Stimulated activated CD4-positive, alpha-beta T cell treated with anti-CD3 and anti-CD28 coated beads, TNF-alpha, amount 100 ng/mL, for 4 hours (primary cell): ENCODE measurements around the gene EDN2.

Experiments used
- DNase-seq, 3 experiments: peaks; one replicate each; pipeline ENCODE4 v3.0.0-alpha.2; 2020; ENCODE audit warnings: low read depth in 3 of 3

EDN2 gene

GRCh38 chr1:41483001-41483850 is 1.3 kb downstream of the EDN2 start:
- DNase-seq, result no peak

DNA sequence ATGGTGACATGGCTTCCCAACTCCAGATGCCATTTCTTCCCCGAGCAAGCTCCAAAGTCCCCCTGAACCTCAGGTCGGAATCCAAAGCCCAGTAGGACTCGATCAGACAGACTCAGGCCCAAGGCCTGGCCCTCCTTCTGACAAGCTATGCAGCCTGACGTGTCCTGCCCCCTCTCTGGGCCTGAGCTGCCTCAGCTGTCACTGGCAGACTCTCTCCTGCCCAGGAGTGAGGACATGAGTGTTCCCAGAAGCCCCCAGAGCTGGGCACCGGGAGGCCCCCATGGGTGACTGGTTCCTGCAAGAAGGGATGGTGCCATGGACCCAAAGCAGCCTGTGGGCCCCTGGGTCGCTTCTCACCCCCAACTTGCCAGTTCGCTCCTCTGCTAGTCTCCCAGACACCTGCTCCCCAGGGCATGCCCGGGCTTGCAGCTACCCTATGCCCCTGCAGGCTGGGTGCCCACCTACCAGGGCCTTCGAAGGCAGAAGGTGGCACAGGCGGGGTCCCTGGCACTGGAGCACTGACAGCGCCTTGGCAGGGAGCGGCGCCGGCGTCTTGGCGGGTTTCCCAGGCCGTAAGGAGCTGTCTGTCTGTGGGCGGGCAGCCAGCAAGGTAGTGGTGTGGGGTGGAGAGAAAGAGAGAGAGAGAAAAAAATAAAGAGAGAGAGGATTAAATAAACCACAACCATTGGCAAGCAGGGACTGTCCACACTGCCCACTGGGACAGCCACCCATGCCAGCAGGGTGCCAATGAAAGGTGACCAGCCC is 2.3 kb downstream of the EDN2 start:
- DNase-seq, result no peak

- no peak for DNase-seq
These were observed 3.2 kb downstream of the EDN2 start for GRCh38 chr1:41481109-41481775.

DNA sequence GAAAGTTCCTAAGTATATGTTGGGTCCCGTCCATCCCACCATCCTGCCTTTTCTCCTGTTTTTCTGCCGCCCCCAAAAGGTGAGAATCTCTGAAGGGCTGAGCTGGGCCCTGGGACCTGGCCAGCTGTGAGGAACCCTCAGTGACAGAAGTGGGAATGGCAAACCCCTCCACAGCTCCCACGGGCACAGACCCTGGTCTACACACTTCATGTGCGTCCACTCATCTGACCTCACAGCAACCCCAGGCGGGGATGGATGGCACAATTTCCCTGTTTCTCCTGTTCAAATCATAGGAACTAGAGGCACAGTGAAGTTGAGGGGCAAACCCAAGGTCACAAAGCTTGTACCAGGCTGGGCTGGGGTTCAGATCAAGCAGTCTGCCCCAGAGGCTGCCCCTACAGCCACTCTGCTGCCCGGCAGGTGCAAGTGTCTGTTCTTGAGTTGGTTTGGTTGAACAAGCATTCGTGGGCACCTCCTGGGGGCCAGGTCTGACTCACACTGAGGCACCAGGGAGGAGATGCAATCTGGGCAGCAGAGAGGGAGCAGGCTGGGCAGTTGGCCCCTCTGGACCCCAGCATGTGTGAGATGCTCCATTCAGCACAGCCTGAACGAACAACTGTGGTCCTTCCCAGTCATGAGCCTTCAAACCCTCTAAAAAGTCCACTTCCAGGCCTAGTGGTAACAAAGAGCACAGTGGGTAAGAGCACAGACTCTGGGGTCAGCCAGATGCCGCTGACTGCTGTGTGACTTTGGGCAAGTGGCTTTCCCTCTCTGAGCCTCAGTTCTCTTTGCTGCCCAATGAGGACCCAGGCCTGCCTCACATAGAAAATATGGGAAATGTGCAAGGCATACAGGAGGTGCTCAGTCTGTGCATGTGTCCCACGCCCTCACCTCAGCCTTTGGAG is 4.0 kb downstream of the EDN2 start:
- DNase-seq, result no peak

DNA sequence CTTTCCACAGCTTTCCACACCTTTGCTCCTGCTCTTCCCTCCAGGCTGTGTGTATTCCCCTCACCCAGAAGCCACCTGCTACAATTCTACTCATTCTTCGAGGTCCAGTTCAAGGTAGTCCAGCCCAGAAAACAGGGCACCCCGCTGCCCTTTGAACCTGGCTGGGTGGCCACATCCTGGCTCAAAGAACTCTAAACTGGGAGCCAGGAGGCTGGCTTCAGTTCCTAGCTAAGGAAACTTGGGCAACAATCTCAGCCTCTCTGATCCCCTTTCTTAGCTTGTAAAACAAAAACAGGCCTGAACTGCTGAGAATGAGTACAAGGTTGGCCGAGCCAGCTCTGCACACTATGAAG is 4.7 kb downstream of the EDN2 start:
- DNase-seq, result no peak

DNA sequence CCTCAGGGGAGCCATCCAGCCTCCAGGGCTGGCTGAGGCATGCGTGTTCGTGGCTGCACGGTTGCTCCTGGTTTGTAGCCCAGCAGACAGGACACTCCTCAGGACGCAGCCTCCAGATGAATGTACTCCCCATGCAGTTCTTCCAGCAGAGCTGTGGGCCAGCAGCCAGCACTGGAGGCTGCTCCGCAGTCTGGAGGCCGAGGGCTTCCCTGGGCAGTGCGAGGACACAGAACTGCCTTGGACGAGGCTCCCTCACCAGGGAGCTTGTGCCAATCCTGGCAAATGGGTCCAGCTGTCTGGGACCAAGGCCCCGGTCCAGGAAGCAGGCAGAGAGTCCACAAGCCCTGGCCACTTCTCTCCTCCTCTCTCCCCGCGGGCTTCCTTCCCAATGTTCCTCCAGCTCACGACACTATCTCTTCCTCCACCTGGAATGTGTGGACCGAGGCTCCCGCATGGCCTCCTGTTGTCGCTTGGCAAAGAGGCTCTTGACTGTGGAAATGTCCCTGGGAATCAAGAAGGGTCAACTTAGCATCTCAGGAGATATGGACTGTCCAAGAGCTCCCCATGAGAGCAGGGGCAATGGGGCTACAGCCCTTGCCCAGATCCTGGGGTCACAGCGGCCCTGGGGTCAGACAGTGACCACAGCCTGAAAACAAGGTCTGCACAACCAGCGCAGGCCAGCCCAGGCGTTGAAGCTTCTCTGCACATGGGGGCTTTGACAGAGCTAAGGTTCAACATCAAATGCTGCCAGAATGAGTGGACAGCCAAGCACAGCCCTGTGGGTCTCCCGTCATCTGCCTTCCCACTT is 5.3 kb downstream of the EDN2 start:
- no peak for DNase-seq

GRCh38 chr1:41478118-41478748 is 6.2 kb downstream of the EDN2 start:
- no peak for DNase-seq

DNA sequence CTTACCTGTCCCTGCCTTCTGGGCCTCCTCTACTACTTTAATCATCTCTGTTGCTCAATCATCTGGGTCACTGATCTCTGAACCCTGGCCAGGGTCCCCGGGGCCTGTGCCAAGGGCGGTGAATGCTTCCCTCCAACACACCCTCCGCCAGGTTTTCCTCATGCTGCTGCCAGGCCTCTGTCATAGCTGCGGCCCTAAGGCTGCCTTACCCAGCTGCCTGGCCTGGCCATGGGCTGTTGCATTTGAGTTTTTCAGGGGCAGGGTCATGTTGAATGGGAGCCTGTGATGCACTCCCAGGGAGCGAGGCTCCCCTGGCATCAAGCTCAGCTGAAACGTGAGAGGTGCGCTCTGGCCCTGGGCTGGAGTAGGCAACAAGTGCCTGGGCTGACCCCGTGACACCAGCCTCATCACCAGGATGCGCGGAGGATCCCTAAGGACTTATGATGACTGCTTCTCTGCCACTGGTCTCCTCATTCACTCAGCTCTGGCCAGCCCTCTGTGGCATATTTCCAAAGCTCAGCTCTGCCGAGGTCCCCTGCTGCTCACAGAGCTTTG is 7.6 kb downstream of the EDN2 start:
- DNase-seq, result no peak

GRCh38 chr1:41475859-41476567 is 8.5 kb downstream of the EDN2 start:
- DNase-seq, result no peak

- DNase-seq, result no peak
These were observed 9.1 kb downstream of the EDN2 start for GRCh38 chr1:41475346-41475745.

DNA sequence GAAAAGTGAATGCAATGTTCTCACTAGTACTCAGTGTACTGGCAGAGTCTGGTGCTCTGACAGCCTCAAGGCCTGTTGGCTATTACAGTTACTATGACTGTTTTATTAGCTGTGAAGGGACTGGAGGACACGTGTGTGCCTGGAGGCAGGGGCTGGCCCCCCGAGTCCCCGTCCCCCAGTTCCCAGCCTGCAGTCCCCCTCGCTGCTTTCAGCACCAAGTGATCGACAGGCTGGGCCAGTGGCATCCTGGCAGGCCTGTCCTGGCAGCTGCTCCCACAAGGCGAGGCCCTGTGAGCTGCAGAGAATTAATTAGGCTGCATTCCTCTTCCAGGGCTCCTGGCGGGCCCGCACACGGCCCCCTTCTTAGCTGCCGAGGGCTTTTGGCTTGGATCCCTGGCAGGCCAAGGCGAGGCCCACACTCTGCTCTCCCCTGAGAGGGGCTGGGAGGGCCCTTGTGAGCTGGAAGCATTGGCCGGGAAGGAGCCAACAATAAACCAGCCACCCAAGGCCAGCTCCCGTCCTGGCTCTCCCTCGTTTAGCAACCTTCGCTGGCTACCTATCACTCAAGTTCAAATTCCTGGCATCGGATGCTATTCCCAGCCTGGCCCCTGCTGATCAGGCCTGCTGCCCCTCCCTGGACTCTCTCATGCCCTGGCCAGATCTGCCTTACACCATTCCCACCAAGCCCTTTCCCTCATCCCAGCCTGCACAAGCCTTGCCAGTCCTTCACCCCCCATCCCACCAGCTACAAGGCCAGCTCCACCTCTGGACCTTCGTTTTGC is 9.8 kb downstream of the EDN2 start:
- no peak for DNase-seq

- DNase-seq, result no peak
These were observed 10.6 kb downstream of the EDN2 start for GRCh38 chr1:41473738-41474362.

- DNase-seq, result no peak
These were observed 12.8 kb downstream of the EDN2 start for GRCh38 chr1:41471658-41472057.

GRCh38 chr1:41469706-41470105 is 14.8 kb downstream of the EDN2 start:
- no peak for DNase-seq

DNA sequence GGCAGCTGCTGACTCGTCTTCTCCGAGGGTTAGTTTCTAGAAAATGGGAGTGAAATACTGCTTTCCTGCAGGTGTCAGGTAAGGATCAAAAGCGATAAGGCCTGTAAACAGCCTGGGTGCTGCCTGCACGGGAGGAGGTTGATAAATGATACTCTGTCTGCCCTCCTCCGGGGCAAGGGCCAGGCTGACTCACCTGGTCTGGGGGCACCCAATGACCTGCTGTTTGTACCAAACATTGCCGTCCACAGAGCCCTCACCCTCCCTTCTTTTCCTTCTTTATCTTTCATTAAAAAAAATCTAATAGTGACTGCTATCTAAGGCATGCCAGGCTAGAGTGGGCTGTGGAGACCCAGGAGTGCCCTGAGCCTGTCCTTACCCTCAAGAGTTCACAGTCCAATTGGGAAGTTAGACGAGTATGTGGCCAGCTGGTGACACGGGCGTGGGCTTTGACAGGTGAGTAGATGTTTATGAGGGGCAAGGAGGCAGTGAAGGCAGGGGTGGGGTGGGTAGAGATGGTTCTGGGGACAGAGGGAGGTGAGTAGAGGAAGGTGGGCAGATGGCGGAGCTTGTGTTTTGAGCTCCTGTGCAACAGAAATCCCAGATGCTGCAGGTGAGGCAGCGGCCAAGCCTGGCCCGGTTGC is 16.2 kb downstream of the EDN2 start:
- no peak for DNase-seq

DNA sequence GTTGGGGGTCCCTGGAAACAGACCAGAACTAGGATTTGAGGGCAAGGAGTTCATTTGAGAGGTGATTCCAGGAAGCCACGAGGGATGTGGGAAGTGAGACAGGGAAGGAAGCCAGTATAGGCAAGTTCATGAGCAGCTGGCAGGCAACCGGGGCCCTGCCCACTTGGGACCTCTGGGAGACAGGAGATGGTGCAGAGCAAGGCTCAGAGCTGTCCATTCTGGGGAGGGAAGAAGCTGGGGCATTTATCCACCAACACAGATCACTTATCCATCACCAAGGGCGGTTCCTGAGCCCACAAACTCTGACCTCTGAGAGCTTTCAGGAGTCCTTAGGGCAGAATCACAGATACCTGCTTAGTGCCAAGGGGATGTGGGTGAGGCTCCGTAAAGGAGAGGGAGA is 16.8 kb downstream of the EDN2 start:
- no peak for DNase-seq

GRCh38 chr1:41466146-41466545 is 18.3 kb downstream of the EDN2 start:
- DNase-seq, result no peak

GRCh38 chr1:41465741-41466140 is 18.7 kb downstream of the EDN2 start:
- no peak for DNase-seq
